ENCODE measurements around the gene NUP54.

NUP54 gene

DNA sequence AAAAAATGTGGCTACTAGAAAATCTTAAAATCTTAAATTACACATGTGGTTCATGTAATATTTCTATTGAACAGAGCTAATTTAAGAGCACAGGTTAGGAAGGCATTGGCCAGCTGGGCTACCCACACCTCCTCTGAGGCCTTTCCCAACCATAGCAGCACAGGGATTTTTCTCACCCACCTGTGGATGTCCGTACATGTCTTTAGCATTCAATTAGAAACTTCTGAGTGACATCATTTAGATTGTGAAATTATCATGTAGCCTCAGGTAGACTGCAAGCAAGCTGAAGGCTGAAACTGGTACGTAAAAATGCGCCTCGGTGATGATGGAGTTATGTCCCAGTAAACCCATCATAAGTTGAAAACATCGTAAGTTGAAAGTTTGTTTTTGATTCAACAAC lies 34.3 kb upstream of the NUP54 start:
- Histone ChIP-seq H3K4me3 (ENCODE audit: low read length in 2 of 2) (no peak overlapping the region), H3K4me1 (ENCODE audit: control insufficient read depth in 2 of 2, insufficient read depth in 2 of 2, low read length in 2 of 2) (no peaks in the 10 kb centered on the region), H3K27ac (ENCODE audit: low read depth in 2 of 2, low read length in 2 of 2) (no peak overlapping the region), H3K9ac (ENCODE audit: low read depth in 1 of 2, low read length in 2 of 2) (no peak overlapping the region), H3K36me3 (ENCODE audit: control insufficient read depth in 2 of 2, insufficient read depth in 2 of 2, low read length in 2 of 2) (peaks cover 11 to 21% of the 10 kb centered on the region in 2 donors), H3K27me3 (ENCODE audit: control insufficient read depth in 2 of 2, insufficient read depth in 2 of 2, low read length in 2 of 2) (no peaks in the 10 kb centered on the region), H3K9me3 (ENCODE audit: control insufficient read depth in 2 of 2, low read length in 2 of 2) (no peaks in the 10 kb centered on the region)

DNA sequence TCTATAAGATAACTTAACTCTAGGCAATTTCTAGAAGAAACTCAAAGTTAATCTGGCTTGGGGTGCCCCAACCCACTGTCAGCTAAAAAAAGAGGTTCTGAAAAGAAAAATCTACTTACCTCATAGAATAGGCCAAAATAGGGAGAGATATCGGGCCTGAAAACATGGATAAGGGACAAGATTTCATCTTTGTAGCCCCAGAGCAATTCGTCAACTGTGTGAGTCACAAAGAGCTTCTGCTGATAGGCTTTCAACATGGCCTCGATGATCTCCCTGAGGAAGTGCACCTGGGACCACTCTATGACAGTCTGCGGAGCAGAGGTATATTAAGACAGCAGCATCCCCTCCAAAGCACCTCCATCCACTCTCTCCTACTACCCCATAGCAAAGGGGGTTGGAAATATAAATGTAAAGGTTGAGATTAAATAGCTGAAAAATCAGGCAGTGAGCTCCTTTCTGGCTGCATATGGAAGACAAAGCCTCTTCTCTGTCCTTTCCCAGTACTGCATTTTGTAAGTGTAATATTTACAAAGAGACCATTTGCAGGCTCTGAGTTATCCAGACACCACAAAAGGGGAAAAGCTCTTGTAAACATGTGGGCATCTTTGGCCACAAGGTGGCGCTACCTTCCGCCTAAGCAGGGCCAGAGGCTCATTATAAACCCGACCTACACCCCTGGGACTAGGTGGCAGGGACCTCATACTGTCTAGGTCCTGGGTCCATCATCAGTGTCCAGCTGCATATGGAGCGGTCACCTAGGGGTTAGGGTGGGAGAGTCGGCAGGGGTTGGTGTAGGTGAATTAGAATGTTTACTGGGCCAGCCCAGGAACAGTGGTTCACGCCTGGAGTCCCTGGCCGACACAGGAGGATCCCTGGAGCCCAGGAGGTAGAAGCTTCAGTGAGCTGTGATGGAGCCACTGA lies 31.5 kb upstream of the NUP54 start:
- H3K27ac ChIP-seq (ENCODE audit: low read depth in 2 of 2, low read length in 2 of 2) = no peak overlapping the region
- no peak overlapping the region for H3K9ac ChIP-seq (ENCODE audit: low read depth in 1 of 2, low read length in 2 of 2)
- no peaks in the 10 kb centered on the region for H3K9me3 ChIP-seq (ENCODE audit: control insufficient read depth in 2 of 2, low read length in 2 of 2)
- H3K4me1 ChIP-seq (ENCODE audit: control insufficient read depth in 2 of 2, insufficient read depth in 2 of 2, low read length in 2 of 2) = no peaks in the 10 kb centered on the region
- H3K36me3 ChIP-seq (ENCODE audit: control insufficient read depth in 2 of 2, insufficient read depth in 2 of 2, low read length in 2 of 2) = peaks cover 18 to 22% of the 10 kb centered on the region in 2 donors
- H3K4me3 ChIP-seq (ENCODE audit: low read length in 2 of 2) = no peak overlapping the region
- H3K27me3 ChIP-seq (ENCODE audit: control insufficient read depth in 2 of 2, insufficient read depth in 2 of 2, low read length in 2 of 2) = no peaks in the 10 kb centered on the region

DNA sequence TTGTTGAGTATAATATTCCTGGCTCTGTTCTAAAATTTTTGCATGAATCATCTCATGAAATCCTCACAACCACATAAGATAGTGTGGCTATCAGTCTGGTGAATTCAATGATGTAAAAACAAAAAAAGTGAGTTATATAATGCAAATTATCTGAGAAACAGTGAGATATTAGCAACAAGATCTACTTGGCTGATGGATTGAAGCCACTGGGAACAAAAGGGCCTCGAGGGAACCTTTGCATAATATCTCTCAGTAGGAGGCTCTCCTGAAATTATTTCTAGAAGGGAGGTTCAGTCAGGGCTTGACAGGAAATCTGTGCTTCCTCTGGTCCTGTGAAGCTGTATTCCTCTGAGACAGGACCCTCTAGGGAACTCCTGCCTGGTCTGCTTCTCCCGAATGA lies 30.1 kb upstream of the NUP54 start:
- Histone ChIP-seq H3K27ac (ENCODE audit: low read depth in 2 of 2, low read length in 2 of 2) (no peak overlapping the region), H3K9me3 (ENCODE audit: control insufficient read depth in 2 of 2, low read length in 2 of 2) (no peaks in the 10 kb centered on the region), H3K4me3 (ENCODE audit: low read length in 2 of 2) (no peak overlapping the region), H3K9ac (ENCODE audit: low read depth in 1 of 2, low read length in 2 of 2) (no peak overlapping the region), H3K36me3 (ENCODE audit: control insufficient read depth in 2 of 2, insufficient read depth in 2 of 2, low read length in 2 of 2) (peaks cover 26 to 28% of the 10 kb centered on the region in 2 donors), H3K27me3 (ENCODE audit: control insufficient read depth in 2 of 2, insufficient read depth in 2 of 2, low read length in 2 of 2) (no peaks in the 10 kb centered on the region), H3K4me1 (ENCODE audit: control insufficient read depth in 2 of 2, insufficient read depth in 2 of 2, low read length in 2 of 2) (no peaks in the 10 kb centered on the region)

DNA sequence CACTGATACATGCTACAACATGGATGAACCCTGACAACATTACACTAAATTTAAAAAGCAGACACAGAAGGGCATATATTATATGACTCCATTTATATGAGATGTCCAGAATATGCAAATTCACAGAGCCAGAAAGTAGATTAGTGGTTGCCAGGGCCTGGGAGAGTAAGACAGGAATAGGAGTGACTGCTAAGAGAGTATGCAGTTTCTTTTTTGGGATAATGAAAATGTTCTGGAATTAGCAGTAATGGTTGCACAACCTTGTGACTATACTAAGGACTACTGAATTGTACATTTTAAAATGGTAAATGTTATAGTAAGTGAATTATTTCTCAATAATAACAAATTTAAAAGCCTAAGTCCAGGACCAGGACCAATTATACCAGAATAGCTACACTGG lies 29.5 kb upstream of the NUP54 start:
- no peak overlapping the region for H3K4me3 ChIP-seq (ENCODE audit: low read length in 2 of 2)

GRCh38 chr4:76175336-76175735 lies 27.1 kb upstream of the NUP54 start:
- Histone ChIP-seq H3K4me1 (ENCODE audit: control insufficient read depth in 2 of 2, insufficient read depth in 2 of 2, low read length in 2 of 2) (no peaks in the 10 kb centered on the region), H3K36me3 (ENCODE audit: control insufficient read depth in 2 of 2, insufficient read depth in 2 of 2, low read length in 2 of 2) (peaks cover 32 to 41% of the 10 kb centered on the region in 2 donors), H3K9ac (ENCODE audit: low read depth in 1 of 2, low read length in 2 of 2) (no peak overlapping the region), H3K27me3 (ENCODE audit: control insufficient read depth in 2 of 2, insufficient read depth in 2 of 2, low read length in 2 of 2) (no peaks in the 10 kb centered on the region), H3K27ac (ENCODE audit: low read depth in 2 of 2, low read length in 2 of 2) (no peak overlapping the region), H3K4me3 (ENCODE audit: low read length in 2 of 2) (no peak overlapping the region), H3K9me3 (ENCODE audit: control insufficient read depth in 2 of 2, low read length in 2 of 2) (no peaks in the 10 kb centered on the region)

More for the DNA sequence above, 29.5 kb upstream of the NUP54 start:
- no peaks in the 10 kb centered on the region for H3K27me3 ChIP-seq (ENCODE audit: control insufficient read depth in 2 of 2, insufficient read depth in 2 of 2, low read length in 2 of 2)
- H3K4me1 ChIP-seq (ENCODE audit: control insufficient read depth in 2 of 2, insufficient read depth in 2 of 2, low read length in 2 of 2) = no peaks in the 10 kb centered on the region
- H3K9me3 ChIP-seq (ENCODE audit: control insufficient read depth in 2 of 2, low read length in 2 of 2) = no peaks in the 10 kb centered on the region
- H3K27ac ChIP-seq (ENCODE audit: low read depth in 2 of 2, low read length in 2 of 2) = no peak overlapping the region
- H3K36me3 ChIP-seq (ENCODE audit: control insufficient read depth in 2 of 2, insufficient read depth in 2 of 2, low read length in 2 of 2) = peaks cover 31 to 34% of the 10 kb centered on the region in 2 donors
- no peak overlapping the region for H3K9ac ChIP-seq (ENCODE audit: low read depth in 1 of 2, low read length in 2 of 2)

DNA sequence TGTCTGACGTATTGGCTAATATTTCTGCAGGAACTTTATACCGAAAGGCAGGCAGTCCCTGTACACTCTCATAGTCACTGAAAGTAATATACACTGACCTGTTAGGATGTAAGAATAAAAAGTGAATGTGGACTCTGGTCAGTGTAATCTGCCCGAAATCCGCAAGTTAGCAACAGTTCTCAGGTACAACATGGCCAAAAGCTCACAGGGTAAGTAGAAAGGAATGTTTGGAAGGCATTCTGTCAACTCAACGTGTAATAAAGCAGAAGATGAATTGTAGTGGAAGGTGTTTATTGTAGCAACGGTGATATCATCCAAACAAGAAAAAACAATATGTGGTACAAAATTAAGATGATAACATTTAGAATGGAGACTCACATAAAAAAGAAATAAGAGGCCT lies 26.0 kb upstream of the NUP54 start:
- no peak overlapping the region for H3K27ac ChIP-seq (ENCODE audit: low read depth in 2 of 2, low read length in 2 of 2)

GRCh38 chr4:76168688-76169087 lies 20.5 kb upstream of the NUP54 start:
- Histone ChIP-seq H3K4me3 (ENCODE audit: low read length in 2 of 2) (no peak overlapping the region), H3K27ac (ENCODE audit: low read depth in 2 of 2, low read length in 2 of 2) (no peak overlapping the region), H3K4me1 (ENCODE audit: control insufficient read depth in 2 of 2, insufficient read depth in 2 of 2, low read length in 2 of 2) (no peaks in the 10 kb centered on the region), H3K36me3 (ENCODE audit: control insufficient read depth in 2 of 2, insufficient read depth in 2 of 2, low read length in 2 of 2) (peaks cover 49 to 60% of the 10 kb centered on the region in 2 donors), H3K27me3 (ENCODE audit: control insufficient read depth in 2 of 2, insufficient read depth in 2 of 2, low read length in 2 of 2) (no peaks in the 10 kb centered on the region), H3K9ac (ENCODE audit: low read depth in 1 of 2, low read length in 2 of 2) (no peak overlapping the region), H3K9me3 (ENCODE audit: control insufficient read depth in 2 of 2, low read length in 2 of 2) (no peaks in the 10 kb centered on the region)

More for the DNA sequence above, 26.0 kb upstream of the NUP54 start:
- Histone ChIP-seq H3K4me1 (ENCODE audit: control insufficient read depth in 2 of 2, insufficient read depth in 2 of 2, low read length in 2 of 2) (no peaks in the 10 kb centered on the region), H3K9ac (ENCODE audit: low read depth in 1 of 2, low read length in 2 of 2) (no peak overlapping the region), H3K9me3 (ENCODE audit: control insufficient read depth in 2 of 2, low read length in 2 of 2) (no peaks in the 10 kb centered on the region), H3K27me3 (ENCODE audit: control insufficient read depth in 2 of 2, insufficient read depth in 2 of 2, low read length in 2 of 2) (no peaks in the 10 kb centered on the region), H3K4me3 (ENCODE audit: low read length in 2 of 2) (no peak overlapping the region), H3K36me3 (ENCODE audit: control insufficient read depth in 2 of 2, insufficient read depth in 2 of 2, low read length in 2 of 2) (peaks cover 39 to 43% of the 10 kb centered on the region in 2 donors)

DNA sequence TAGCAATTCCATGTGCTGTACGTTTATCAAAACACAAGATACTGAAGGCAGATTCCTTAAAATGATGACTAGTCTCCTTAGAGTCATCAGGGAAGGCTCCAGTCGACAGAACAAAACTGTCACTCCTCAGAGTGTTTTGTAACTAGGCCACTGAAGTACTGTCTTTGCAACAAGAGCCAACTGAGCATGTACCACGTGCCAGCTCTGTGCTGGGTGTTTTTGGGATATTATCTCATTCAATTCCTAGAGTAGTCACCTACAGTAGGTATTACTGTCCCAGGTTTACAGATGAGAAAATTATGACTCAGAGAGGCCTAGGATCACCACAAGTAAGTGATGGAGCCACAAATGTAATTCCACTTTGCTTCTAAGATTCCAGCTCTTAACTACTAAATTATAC lies 18.3 kb upstream of the NUP54 start:
- Histone ChIP-seq H3K36me3 (ENCODE audit: control insufficient read depth in 2 of 2, insufficient read depth in 2 of 2, low read length in 2 of 2) (peaks cover 59 to 67% of the 10 kb centered on the region in 2 donors), H3K9ac (ENCODE audit: low read depth in 1 of 2, low read length in 2 of 2) (no peak overlapping the region), H3K27me3 (ENCODE audit: control insufficient read depth in 2 of 2, insufficient read depth in 2 of 2, low read length in 2 of 2) (no peaks in the 10 kb centered on the region), H3K9me3 (ENCODE audit: control insufficient read depth in 2 of 2, low read length in 2 of 2) (no peaks in the 10 kb centered on the region), H3K4me3 (ENCODE audit: low read length in 2 of 2) (no peak overlapping the region), H3K27ac (ENCODE audit: low read depth in 2 of 2, low read length in 2 of 2) (no peak overlapping the region), H3K4me1 (ENCODE audit: control insufficient read depth in 2 of 2, insufficient read depth in 2 of 2, low read length in 2 of 2) (no peaks in the 10 kb centered on the region)

- H3K36me3 ChIP-seq (ENCODE audit: control insufficient read depth in 2 of 2, insufficient read depth in 2 of 2, low read length in 2 of 2) = peaks cover 44 to 45% of the 10 kb centered on the region in 2 donors
Observed at GRCh38 chr4:76160355-76160754, 12.2 kb upstream of the NUP54 start.

GRCh38 chr4:76156635-76157034 lies 8.4 kb upstream of the NUP54 start:
- no peak overlapping the region for H3K27ac ChIP-seq (ENCODE audit: low read depth in 2 of 2, low read length in 2 of 2)
- H3K27me3 ChIP-seq (ENCODE audit: control insufficient read depth in 2 of 2, insufficient read depth in 2 of 2, low read length in 2 of 2) = no peaks in the 10 kb centered on the region
- no peaks in the 10 kb centered on the region for H3K9me3 ChIP-seq (ENCODE audit: control insufficient read depth in 2 of 2, low read length in 2 of 2)
- H3K36me3 ChIP-seq (ENCODE audit: control insufficient read depth in 2 of 2, insufficient read depth in 2 of 2, low read length in 2 of 2) = peaks cover 16% of the 10 kb centered on the region in 2 donors
- no peak overlapping the region for H3K4me3 ChIP-seq (ENCODE audit: low read length in 2 of 2)
- H3K9ac ChIP-seq (ENCODE audit: low read depth in 1 of 2, low read length in 2 of 2) = no peak overlapping the region
- no peaks in the 10 kb centered on the region for H3K4me1 ChIP-seq (ENCODE audit: control insufficient read depth in 2 of 2, insufficient read depth in 2 of 2, low read length in 2 of 2)

More at GRCh38 chr4:76160355-76160754, 12.2 kb upstream of the NUP54 start:
- Histone ChIP-seq H3K9me3 (ENCODE audit: control insufficient read depth in 2 of 2, low read length in 2 of 2) (no peaks in the 10 kb centered on the region), H3K27ac (ENCODE audit: low read depth in 2 of 2, low read length in 2 of 2) (no peak overlapping the region), H3K4me1 (ENCODE audit: control insufficient read depth in 2 of 2, insufficient read depth in 2 of 2, low read length in 2 of 2) (no peaks in the 10 kb centered on the region), H3K4me3 (ENCODE audit: low read length in 2 of 2) (no peak overlapping the region), H3K9ac (ENCODE audit: low read depth in 1 of 2, low read length in 2 of 2) (no peak overlapping the region), H3K27me3 (ENCODE audit: control insufficient read depth in 2 of 2, insufficient read depth in 2 of 2, low read length in 2 of 2) (no peaks in the 10 kb centered on the region)
